Stimulated activated CD4-positive, alpha-beta T cell treated with anti-CD3 and anti-CD28 coated beads, Interleukin-1b, Interleukin-23, amount 100 ng/mL, for 1 hour (primary cell): ENCODE measurements around the gene VPS37C.
"Not testable (repeated sequence)": the region's sequence is repeated elsewhere in the genome, so short reads cannot be mapped to it uniquely, and the experiment has no call there.

Source experiments
- DNase-seq, 2 donors: peaks; one replicate each; pipeline ENCODE4 v3.0.0-alpha.2; 2020; ENCODE audit warnings: low read depth in 2 of 2

VPS37C gene

DNA sequence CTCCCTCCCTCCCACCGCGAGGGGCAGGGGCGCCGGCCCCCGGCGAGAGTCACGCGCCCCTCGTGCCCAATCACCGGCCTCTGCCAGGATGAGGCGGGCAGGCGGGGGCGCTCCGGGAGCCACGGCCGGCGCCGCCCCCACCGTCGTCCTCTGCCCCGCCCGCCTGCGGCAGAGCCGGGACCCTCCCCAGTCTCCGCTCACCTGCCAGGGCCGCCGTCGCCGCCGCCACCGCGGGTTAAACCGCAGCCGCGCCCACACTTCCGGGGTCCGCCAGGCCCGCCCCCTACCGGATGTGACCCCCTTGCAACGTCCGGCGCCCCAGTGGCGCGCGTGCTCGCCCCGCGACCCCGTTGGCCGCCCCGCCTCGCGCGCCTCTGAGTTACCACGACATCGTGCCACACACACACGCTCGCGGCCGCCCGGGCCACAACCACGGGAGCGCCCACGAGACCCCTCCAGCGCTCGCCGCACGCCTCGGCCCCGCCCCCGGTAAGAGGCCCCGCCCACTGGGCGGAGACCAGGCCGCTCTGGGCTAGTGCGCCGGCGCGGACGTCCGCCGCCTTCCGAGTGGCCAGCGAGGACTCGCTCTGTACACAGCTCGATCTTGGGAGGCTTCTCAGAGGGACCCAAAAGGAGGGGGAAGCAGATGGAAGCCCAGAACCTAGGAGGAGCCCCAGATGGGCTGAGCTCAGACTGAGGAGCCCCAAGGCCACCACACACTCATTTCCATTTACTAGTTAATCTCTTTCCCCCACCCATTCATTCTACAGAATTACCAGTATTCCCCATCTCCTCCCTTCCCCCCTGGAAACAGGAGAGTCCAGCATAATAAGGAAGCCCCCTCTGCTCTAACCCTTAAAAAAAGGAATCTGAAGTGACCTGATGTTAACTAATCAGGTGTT is at the start of gene VPS37C:
TSS of gene VPS37C (minus strand) at position 237 of the 902 bp plus-strand sequence. CDS start 22,597 bp downstream, outside the sequence.
- peak; percentile 83 to 92 for DNase-seq

- not testable (repeated sequence) for DNase-seq
These were observed 49.4 kb upstream of the VPS37C start for GRCh38 chr11:61210629-61211028.

DNA sequence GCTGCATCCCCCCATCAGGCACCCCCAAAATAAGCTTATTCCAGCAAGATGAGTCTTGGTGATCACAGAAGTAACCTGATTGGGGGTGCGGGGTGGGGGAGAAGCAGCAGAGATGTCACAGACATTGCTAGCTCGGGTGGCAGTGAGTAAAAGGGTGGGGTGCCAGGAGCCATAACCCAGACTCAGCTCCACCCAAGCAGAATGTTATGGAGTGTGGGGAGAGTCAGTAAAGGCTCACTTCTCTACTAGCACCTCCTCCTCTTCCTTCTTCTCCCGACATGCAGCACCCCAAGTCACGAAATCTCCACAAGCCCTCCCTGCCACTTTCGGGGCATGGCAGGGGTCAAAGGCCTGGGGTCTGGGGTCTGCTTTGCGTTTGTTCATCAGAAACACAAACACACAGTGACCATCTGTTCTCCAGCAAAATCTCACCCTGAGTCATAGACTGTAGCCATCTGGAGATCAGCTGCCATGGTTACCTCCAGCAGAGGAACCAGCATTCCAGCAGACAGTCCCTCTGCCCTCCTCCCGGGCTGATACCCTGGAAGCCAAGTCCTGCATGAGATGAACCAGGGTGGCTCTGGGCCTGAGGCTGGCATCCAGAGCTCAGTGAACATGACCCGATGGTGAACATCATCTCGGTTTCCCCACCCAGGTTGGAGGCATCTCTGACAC is 46.5 kb upstream of the VPS37C start:
- DNase-seq, result not testable (repeated sequence)

GRCh38 chr11:61204502-61205059 is 43.4 kb upstream of the VPS37C start:
- DNase-seq, result not testable (repeated sequence)

DNA sequence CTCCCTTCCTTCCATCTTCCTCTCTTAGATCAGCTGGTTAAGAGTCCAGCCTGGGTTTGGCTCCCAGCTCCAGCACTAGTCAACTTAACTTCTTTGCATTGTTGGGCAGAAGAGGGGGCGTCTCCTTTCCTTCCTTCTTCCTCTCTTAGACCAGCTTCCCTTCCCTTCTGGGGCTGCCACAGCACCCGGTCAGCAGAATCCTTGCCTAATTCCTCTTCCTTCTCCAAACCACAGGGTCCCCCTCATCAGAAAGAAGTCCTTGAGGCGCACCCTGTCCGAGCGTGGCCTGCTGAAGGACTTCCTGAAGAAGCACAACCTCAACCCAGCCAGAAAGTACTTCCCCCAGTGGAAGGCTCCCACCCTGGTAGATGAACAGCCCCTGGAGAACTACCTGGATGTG is 42.6 kb upstream of the VPS37C start:
- DNase-seq, result not testable (repeated sequence)

GRCh38 chr11:61202950-61203746 is 41.9 kb upstream of the VPS37C start, which contains the start of gene PGA3:
Gene PGA3, plus strand, starts transcription at chr11:61203515. Its CDS starts 50 bp downstream, at chr11:61203565.
- DNase-seq, result not testable (repeated sequence)

- DNase-seq, result no peak
These were observed 40.2 kb upstream of the VPS37C start for GRCh38 chr11:61201476-61201875.

DNA sequence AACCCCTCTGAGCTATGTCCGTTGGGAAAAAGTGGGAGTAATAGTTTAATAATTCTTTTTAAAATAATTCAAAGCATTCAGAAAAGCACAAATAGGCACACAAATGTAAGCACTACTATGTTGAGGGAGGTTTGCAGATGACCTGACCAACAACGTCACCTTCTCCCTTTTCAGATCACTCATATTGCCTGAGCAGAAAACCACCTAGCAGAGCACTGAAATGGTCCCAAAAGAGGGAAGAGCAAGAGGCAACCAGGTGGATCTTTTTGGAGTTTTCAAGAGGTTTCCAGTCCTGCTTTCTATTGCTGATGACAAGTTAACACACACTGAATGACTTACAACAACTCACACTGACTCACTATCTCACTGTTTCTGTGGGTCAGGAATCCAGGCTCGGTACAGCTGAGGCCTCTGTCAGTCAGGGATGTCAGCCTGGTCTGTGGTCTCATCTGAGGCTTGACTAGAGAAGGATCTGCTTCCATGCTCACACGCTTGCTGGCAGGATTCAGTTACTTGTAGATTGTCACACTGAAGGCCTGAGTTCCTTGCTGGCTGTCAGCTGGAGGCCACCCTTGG is 37.8 kb upstream of the VPS37C start:
- DNase-seq, result no peak

DNA sequence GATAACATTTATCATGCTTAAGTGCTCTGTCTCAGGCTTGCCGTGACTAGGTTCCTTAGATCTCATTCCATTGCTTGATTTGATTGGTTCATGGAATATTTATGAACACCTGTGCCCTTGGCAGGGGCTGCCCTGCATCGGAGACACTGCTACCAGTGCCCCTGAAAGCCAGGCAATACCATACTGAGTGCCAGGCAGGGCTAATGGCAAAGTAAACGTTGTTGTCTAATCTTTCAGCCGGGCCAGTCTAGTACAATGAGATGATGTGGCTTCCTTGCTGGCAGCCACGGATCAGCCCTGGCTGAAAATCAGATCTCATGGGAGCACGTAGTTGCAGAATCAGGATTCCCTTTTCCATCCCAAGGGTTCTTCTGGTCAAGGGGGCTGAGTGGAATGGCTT is 37.1 kb upstream of the VPS37C start:
- DNase-seq, result no peak

GRCh38 chr11:61195719-61196118 is 34.5 kb upstream of the VPS37C start:
- no peak for DNase-seq

- no peak for DNase-seq
These were observed 33.9 kb upstream of the VPS37C start for GRCh38 chr11:61194981-61195695.

DNA sequence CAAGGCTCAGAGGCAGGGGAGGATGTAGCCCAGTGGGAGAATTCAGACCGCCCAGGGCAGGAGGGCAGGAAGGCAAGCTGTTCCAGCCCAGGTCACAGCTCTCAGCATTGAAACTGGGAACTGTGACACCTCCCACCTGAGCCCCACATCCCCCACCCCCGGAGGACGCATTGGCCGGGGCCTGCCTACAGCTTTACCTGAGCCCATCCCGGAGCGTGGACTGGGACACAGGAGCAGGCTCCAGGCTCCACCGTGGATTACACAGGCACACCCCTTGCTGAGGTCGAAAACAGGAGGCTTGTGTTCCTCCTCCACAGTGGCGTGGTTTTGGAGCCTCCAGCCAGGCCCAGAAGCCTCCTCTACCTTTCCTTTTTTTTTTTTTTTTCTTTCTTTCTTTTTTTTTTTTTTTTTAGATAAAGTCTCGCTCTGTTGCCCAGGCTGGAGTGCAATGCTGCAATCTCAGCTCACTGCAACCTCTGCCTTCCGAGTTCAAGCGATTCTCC is 33.0 kb upstream of the VPS37C start:
- no peak for DNase-seq

- DNase-seq, result no peak
These were observed 32.4 kb upstream of the VPS37C start for GRCh38 chr11:61193596-61193995.

DNA sequence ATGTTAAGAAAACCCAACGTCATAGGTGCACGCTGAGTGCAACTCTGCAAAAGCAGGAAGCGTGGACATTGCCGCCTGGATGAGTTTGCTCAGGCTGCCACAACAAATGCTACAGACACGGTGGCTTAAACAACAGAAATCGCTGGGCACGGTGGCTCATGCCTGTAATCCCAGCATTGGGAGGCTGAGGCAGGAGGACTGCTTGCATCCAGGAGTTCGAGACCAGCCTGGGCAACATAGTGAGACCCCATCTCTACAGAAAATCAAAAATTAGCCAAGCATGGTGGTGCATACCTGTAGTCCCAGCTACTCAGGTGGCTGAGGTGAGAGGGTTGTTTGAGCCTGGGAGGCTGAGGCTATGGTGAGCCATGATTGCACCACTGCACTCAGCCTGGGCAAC is 28.7 kb upstream of the VPS37C start:
- no peak for DNase-seq

GRCh38 chr11:61187505-61188130 is 26.4 kb upstream of the VPS37C start:
- peak; percentile 54 to 71 for DNase-seq

- DNase-seq, result no peak
These were observed 25.3 kb upstream of the VPS37C start for GRCh38 chr11:61186504-61186903.

DNA sequence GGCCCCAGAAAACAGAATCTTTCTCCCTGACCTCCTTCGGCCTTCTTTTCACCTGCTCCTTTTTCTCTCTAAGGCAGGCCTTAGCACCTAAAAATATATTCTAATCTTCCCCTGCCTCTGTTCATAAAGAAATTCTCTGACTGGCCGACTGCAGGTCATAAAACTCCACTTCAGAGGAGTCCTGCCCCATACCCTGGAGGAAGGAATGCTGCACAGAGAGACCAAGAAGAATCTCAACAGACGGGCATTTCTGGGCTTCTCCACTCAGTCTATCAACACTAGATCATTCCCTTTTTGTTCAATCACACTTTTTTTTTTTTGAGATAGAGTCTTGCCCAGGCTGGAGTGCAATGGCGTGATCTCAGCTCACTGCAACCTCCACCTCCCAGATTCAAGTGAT is 22.4 kb upstream of the VPS37C start:
- DNase-seq, result no peak

- no peak for DNase-seq
These were observed 20.3 kb upstream of the VPS37C start for GRCh38 chr11:61181489-61181888.

- not testable (repeated sequence) for DNase-seq
These were observed 19.0 kb upstream of the VPS37C start for GRCh38 chr11:61180205-61180604.

DNA sequence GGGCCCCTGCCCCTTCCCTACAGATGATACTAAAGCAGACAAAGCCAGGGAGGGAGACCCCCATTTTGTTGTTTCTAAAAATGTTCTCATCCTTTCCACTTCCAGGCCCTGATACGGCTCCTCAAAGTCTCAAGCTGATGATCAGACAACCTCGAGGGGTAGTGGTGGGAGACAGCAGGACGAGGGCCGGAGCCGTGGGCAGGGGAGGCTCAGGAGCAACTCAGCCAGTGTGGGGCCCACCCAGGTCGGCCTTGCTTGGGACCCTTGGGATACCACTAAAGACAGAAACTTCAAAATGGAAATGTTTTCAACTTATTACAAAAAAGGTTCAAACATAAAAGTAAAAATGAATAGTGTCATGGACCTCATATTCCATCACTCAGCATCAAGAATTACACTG is 15.2 kb upstream of the VPS37C start:
- DNase-seq, result no peak
